WERI-Rb-1 (cell line): ENCODE measurements around the gene ME3.

Experiments
- DNase-seq: peaks from one replicate; pipeline ENCODE4 v3.0.0-alpha.2; 2020
- H3K27ac ChIP-seq: fragments of 250-450 bp; sonication (Bioruptor Pico); 2 replicates; pipeline ENCODE4 v1.5.1; 2020; ENCODE audit warnings: mild to moderate bottlenecking, moderate library complexity
- H3K27me3 ChIP-seq: fragments of 250-450 bp; sonication (Bioruptor Pico); 2 replicates; pipeline ENCODE4 v1.5.1; 2021; ENCODE audit warnings: mild to moderate bottlenecking, low read depth, moderate library complexity; ENCODE audit not compliant: insufficient read depth, severe bottlenecking
- H3K36me3 ChIP-seq: fragments of 250-450 bp; sonication (Bioruptor Pico); 2 replicates; pipeline ENCODE4 v1.5.1; 2020; ENCODE audit warnings: mild to moderate bottlenecking, moderate library complexity
- H3K4me3 ChIP-seq: 2 replicates; pipeline ENCODE4 v1.5.1; 2011; ENCODE audit warnings: low read depth, mild to moderate bottlenecking, control low read depth, low read length
- H3K9me3 ChIP-seq: fragments of 250-450 bp; sonication (Bioruptor Pico); 2 replicates; pipeline ENCODE4 v1.5.1; 2021; ENCODE audit warnings: mild to moderate bottlenecking, moderate library complexity; ENCODE audit not compliant: severe bottlenecking
- TF ChIP-seq, protein P1 (sequence below): IDR thresholded peaks from 2 replicates; pipeline ENCODE4 v1.5.1; 2011; ENCODE audit warnings: low read depth, mild to moderate bottlenecking, control low read depth, inconsistent platforms, low read length

The ME3 gene

GRCh38 chr11:86708669-86709068 is 36.3 kb upstream of the ME3 start:
- TF ChIP-seq, protein P1, sequence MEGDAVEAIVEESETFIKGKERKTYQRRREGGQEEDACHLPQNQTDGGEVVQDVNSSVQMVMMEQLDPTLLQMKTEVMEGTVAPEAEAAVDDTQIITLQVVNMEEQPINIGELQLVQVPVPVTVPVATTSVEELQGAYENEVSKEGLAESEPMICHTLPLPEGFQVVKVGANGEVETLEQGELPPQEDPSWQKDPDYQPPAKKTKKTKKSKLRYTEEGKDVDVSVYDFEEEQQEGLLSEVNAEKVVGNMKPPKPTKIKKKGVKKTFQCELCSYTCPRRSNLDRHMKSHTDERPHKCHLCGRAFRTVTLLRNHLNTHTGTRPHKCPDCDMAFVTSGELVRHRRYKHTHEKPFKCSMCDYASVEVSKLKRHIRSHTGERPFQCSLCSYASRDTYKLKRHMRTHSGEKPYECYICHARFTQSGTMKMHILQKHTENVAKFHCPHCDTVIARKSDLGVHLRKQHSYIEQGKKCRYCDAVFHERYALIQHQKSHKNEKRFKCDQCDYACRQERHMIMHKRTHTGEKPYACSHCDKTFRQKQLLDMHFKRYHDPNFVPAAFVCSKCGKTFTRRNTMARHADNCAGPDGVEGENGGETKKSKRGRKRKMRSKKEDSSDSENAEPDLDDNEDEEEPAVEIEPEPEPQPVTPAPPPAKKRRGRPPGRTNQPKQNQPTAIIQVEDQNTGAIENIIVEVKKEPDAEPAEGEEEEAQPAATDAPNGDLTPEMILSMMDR: no peak
- no peak for DNase-seq
- no peak overlapping the region for H3K27ac ChIP-seq
- H3K36me3 ChIP-seq: no peaks in the 10 kb centered on the region
- no peak overlapping the region for H3K4me3 ChIP-seq
- H3K9me3 ChIP-seq: peaks cover 4% of the 10 kb centered on the region
- no peaks in the 10 kb centered on the region for H3K27me3 ChIP-seq

DNA sequence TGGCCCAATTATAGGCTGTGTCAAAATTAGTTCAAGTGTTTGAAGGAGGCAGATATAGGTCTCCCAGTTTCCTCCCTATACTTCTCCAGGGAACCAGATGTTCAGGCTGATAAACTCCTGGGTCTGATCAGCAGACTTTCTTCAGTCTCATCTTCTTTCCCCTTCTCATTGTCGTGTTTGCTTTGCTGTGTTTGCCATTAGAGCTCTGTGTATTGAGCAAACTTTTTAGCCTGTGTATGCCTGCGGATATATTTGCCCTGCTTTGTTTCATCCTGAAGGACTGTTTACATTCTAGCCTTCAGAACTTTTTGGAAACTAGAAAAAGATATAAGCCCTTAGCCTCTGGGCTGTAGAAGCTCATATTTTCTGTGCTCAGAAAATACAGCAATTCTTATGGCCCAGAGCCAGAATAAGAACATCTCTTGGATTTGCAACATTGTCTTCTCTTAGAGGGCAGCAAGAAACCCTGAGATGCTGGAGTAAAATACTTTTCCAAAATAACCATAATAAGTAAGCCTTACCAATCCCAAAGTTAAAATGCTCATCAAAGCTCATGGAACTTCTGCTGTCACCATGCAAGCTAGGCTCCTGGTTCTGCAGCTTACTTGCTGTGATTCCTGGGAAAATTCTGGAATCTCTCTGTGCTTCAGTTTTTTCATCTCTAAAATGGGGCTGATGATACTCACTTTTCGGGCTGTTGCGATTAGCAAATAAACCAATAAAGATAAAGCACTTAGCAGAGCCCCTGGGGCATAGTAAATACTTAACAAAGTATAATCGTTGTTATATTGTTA is 34.1 kb upstream of the ME3 start:
- no peaks in the 10 kb centered on the region for H3K36me3 ChIP-seq
- no peaks in the 10 kb centered on the region for H3K27me3 ChIP-seq
- no peak overlapping the region for H3K4me3 ChIP-seq
- H3K27ac ChIP-seq: no peak overlapping the region
- no peak for DNase-seq
- H3K9me3 ChIP-seq: no peaks in the 10 kb centered on the region
- TF ChIP-seq, protein P1: no peak

- no peak for DNase-seq
- TF ChIP-seq, protein P1: no peak
Observed at GRCh38 chr11:86704710-86705109, 32.3 kb upstream of the ME3 start.

GRCh38 chr11:86703987-86704386 is 31.6 kb upstream of the ME3 start:
- DNase-seq: no peak
- H3K27ac ChIP-seq: no peak overlapping the region
- H3K4me3 ChIP-seq: no peak overlapping the region
- no peaks in the 10 kb centered on the region for H3K9me3 ChIP-seq
- TF ChIP-seq, protein P1: no peak
- no peaks in the 10 kb centered on the region for H3K27me3 ChIP-seq
- H3K36me3 ChIP-seq: no peaks in the 10 kb centered on the region

More at GRCh38 chr11:86704710-86705109, 32.3 kb upstream of the ME3 start:
- H3K27me3 ChIP-seq: no peaks in the 10 kb centered on the region
- H3K36me3 ChIP-seq: no peaks in the 10 kb centered on the region
- no peaks in the 10 kb centered on the region for H3K9me3 ChIP-seq
- H3K4me3 ChIP-seq: no peak overlapping the region
- no peak overlapping the region for H3K27ac ChIP-seq

DNA sequence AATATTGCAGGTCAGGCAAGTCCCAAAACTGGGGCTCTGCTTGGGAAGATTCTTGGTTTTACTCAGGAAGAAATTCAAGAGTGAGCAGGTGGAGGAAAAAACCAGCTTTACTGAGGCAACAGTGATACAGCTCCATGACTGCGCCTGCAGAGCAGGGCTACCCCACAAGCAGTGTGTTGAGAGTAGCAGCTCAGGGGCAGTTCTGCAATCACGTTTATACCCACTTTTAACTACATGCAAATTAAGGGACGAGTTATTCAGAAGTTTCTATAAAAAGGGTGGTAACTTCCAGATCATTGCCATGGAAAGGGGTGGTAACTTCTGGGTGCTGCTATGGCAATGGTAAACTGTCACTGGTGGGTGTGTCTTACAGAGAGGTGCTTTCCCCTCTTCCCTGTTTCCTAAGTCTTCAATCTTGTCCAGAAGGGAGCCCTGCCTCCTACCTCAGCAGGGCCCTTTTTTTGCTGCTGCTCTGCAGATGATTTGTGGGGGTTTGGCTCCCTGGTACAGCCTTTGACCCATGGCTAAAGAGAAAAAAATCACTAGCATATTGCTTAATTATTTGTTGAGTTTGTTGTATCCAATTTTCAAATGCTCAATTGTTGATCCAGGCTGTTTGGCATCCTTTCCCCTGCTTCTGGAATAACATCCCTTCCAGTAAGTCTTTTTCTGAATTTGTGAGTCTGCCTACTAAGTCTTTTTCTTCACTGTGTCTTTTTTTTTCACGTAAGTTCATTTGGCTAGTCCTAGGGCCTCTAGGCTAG is 30.0 kb upstream of the ME3 start:
- Histone ChIP-seq H3K4me3 (no peak overlapping the region), H3K36me3 (no peaks in the 10 kb centered on the region), H3K27me3 (no peaks in the 10 kb centered on the region), H3K9me3 (no peaks in the 10 kb centered on the region), H3K27ac (no peak overlapping the region)
- no peak for DNase-seq
- TF ChIP-seq, protein P1: no peak
